ENCODE measurements around the gene GRIK4.

GRIK4 gene

DNA sequence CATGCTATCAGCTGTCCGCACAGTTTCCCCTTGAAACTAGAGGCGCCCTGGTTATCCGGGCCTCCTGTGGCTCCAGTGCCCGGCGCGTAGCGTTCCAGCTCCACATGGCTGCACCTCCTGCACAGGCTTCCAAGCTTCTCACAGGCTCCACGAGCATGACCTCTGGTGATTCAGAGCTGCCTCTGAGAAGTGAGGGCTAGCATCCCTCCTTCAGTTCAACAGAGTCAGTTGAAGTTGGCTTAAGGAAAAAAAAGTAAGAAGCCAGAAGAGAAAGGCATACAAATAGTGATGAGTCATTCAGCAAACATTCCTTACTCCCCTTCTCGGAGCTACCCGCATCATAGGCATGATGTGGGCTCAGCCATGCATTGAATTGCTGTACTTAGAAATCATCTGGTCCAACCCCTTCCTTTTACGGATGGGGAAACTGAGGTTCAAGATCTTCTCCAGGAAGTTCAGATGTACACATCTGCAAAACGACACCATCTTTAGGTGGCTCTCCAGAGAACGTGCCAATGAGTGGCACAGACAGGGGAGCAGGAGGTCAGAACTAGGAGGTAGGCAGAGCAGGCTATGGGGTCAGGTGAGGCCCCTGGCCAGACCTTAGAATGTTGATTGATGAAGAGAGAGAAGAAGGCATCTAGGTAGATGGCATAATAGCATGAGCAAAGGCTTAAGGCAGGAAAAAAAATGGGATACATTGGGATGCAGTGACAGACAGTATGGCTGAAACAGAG, 296.0 kb downstream of the GRIK4 start:
- Histone ChIP-seq H3K27ac (ENCODE audit: low read depth, low read length, poor library complexity, severe bottlenecking) (no peak overlapping the region), H3K9me2 (ENCODE audit: low read depth, low read length) (no peaks in the 10 kb centered on the region), H3K9me3 (ENCODE audit: low read length) (no peaks in the 10 kb centered on the region), H4K20me1 (ENCODE audit: insufficient read depth, low read length) (no peaks in the 10 kb centered on the region), H3K4me2 (ENCODE audit: low read length) (no peak overlapping the region), H3K79me2 (ENCODE audit: insufficient read depth, low read length) (no peaks in the 10 kb centered on the region), H3K36me3 (ENCODE audit: insufficient read depth, low read length) (no peaks in the 10 kb centered on the region), H2AFZ (ENCODE audit: low read length) (no peak overlapping the region), H3K4me1 (ENCODE audit: insufficient read depth, low read length, severe bottlenecking) (no peaks in the 10 kb centered on the region), H3K9ac (ENCODE audit: low read length) (no peak overlapping the region), H3F3A (ENCODE audit: insufficient read depth, low read length) (no peaks in the 10 kb centered on the region), H3K4me3 (ENCODE audit: low read depth, low read length, poor library complexity, severe bottlenecking) (no peak overlapping the region), H3K27me3 (ENCODE audit: insufficient read depth, low read length) (no peaks in the 10 kb centered on the region)
- TF ChIP-seq CTCF (IDR thresholded peaks at IDR 0.05; ENCODE audit: low read length) (no peak), EZH2 (IDR thresholded peaks at IDR 0.05; ENCODE audit: borderline replicate concordance, low read length) (no peak)

GRCh38 chr11:120808616-120809050, 297.1 kb downstream of the GRIK4 start:
- Histone ChIP-seq H3K36me3 (ENCODE audit: insufficient read depth, low read length) (no peaks in the 10 kb centered on the region), H2AFZ (ENCODE audit: low read length) (no peak overlapping the region), H3K27me3 (ENCODE audit: insufficient read depth, low read length) (no peaks in the 10 kb centered on the region), H3K4me1 (ENCODE audit: insufficient read depth, low read length, severe bottlenecking) (no peaks in the 10 kb centered on the region), H3K4me2 (ENCODE audit: low read length) (no peak overlapping the region), H3K9me2 (ENCODE audit: low read depth, low read length) (no peaks in the 10 kb centered on the region), H3K4me3 (ENCODE audit: low read depth, low read length, poor library complexity, severe bottlenecking) (no peak overlapping the region), H3F3A (ENCODE audit: insufficient read depth, low read length) (no peaks in the 10 kb centered on the region), H3K9me3 (ENCODE audit: low read length) (no peaks in the 10 kb centered on the region), H3K79me2 (ENCODE audit: insufficient read depth, low read length) (no peaks in the 10 kb centered on the region), H3K27ac (ENCODE audit: low read depth, low read length, poor library complexity, severe bottlenecking) (no peak overlapping the region), H4K20me1 (ENCODE audit: insufficient read depth, low read length) (no peaks in the 10 kb centered on the region), H3K9ac (ENCODE audit: low read length) (no peak overlapping the region)
- TF ChIP-seq CTCF (IDR thresholded peaks at IDR 0.05; ENCODE audit: low read length) (no peak), EZH2 (IDR thresholded peaks at IDR 0.05; ENCODE audit: borderline replicate concordance, low read length) (no peak)

- Histone ChIP-seq H3K9ac (ENCODE audit: low read length) (no peak overlapping the region), H3K79me2 (ENCODE audit: insufficient read depth, low read length) (no peaks in the 10 kb centered on the region), H3K27me3 (ENCODE audit: insufficient read depth, low read length) (no peaks in the 10 kb centered on the region), H3F3A (ENCODE audit: insufficient read depth, low read length) (no peaks in the 10 kb centered on the region), H3K4me2 (ENCODE audit: low read length) (no peak overlapping the region), H2AFZ (ENCODE audit: low read length) (no peak overlapping the region), H4K20me1 (ENCODE audit: insufficient read depth, low read length) (no peaks in the 10 kb centered on the region), H3K4me1 (ENCODE audit: insufficient read depth, low read length, severe bottlenecking) (no peaks in the 10 kb centered on the region), H3K9me3 (ENCODE audit: low read length) (no peaks in the 10 kb centered on the region), H3K36me3 (ENCODE audit: insufficient read depth, low read length) (no peaks in the 10 kb centered on the region), H3K4me3 (ENCODE audit: low read depth, low read length, poor library complexity, severe bottlenecking) (no peak overlapping the region), H3K9me2 (ENCODE audit: low read depth, low read length) (no peaks in the 10 kb centered on the region), H3K27ac (ENCODE audit: low read depth, low read length, poor library complexity, severe bottlenecking) (no peak overlapping the region)
- TF ChIP-seq EZH2 (IDR thresholded peaks at IDR 0.05; ENCODE audit: borderline replicate concordance, low read length) (no peak), CTCF (IDR thresholded peaks at IDR 0.05; ENCODE audit: low read length) (no peak)
Observed at GRCh38 chr11:120810251-120810650, 298.7 kb downstream of the GRIK4 start.

Data from OCI-LY1 (cell line).